WTC11 (cell line): ENCODE measurements around the gene ZNF609. TPM values are rescaled to one million over a fixed set of nuclear protein-coding genes. Genes with fewer than 3 reads are reported as not detected.

ENCODE experiments used
- ATAC-seq: fragments of 200-7000 bp; cut with Tn5 transposase; 2 replicates; pipeline ENCODE4 v1.10.0; 2021; ENCODE audit warnings: mild to moderate bottlenecking, moderate library complexity
- CTCF ChIA-PET: fragments of 300-600 bp; sonication (Branson Sonifier 250); formaldehyde crosslinking; loops from one replicate; lab custom pipeline; 2021; ENCODE audit warnings: antibody characterized with exemption; lab: Charles Lee
- POLR2A ChIA-PET: fragments of 350-600 bp; sonication (Branson Sonifier 250); formaldehyde crosslinking; loops from one replicate; lab custom pipeline; 2021; ENCODE audit warnings: antibody characterized with exemption; lab: Charles Lee
- DNase-seq: peaks from one replicate; pipeline ENCODE4 v3.0.0; 2021; ENCODE audit warnings: low spot score
- H3K27ac Mint-ChIP-seq: 2 replicates; pipeline ENCODE4 v1.8.0; 2021; ENCODE audit warnings: mixed read lengths
- H3K27me3 Mint-ChIP-seq: 2 replicates; pipeline ENCODE4 v1.8.0; 2021; ENCODE audit warnings: low read depth, mild to moderate bottlenecking, moderate library complexity, mixed read lengths
- H3K36me3 Mint-ChIP-seq: 2 replicates; pipeline ENCODE4 v1.8.0; 2021; ENCODE audit warnings: mixed read lengths
- H3K4me1 Mint-ChIP-seq: 2 replicates; pipeline ENCODE4 v1.8.0; 2022; ENCODE audit warnings: mixed read lengths
- H3K4me3 Mint-ChIP-seq: 2 replicates; pipeline ENCODE4 v1.8.0; 2021; ENCODE audit warnings: mild to moderate bottlenecking, moderate library complexity, mixed read lengths
- H3K9me3 Mint-ChIP-seq: 2 replicates; pipeline ENCODE4 v1.8.0; 2021; ENCODE audit warnings: mixed read lengths
- CREB1 ChIP-seq: sonication (generic); formaldehyde crosslinking; IDR thresholded peaks from 2 replicates; pipeline ENCODE4 v1.8.0; 2023; ENCODE audit warnings: mild to moderate bottlenecking, missing genetic modification reagents
- EMX1 ChIP-seq: fragments of 250-450 bp; sonication (Bioruptor Pico); IDR thresholded peaks from 2 replicates; pipeline ENCODE4 v1.8.0; 2021; ENCODE audit warnings: mild to moderate bottlenecking
- GTF2I ChIP-seq: fragments of 250-450 bp; sonication (Bioruptor Pico); conservative IDR thresholded peaks from 2 replicates; pipeline ENCODE4 v1.4.0; 2021; ENCODE audit warnings: mild to moderate bottlenecking
- IRF2 ChIP-seq: sonication (generic); formaldehyde crosslinking; IDR thresholded peaks from 2 replicates; pipeline ENCODE4 v1.8.0; 2022; ENCODE audit warnings: low read depth, missing genetic modification reagents, borderline replicate concordance
- NR2C2 ChIP-seq: sonication (generic); formaldehyde crosslinking; IDR thresholded peaks from 2 replicates; pipeline ENCODE4 v1.8.0; 2022; ENCODE audit warnings: mild to moderate bottlenecking, missing genetic modification reagents
- OVOL2 ChIP-seq: fragments of 250-450 bp; sonication (Bioruptor Pico); IDR thresholded peaks from 2 replicates; pipeline ENCODE4 v1.9.0; 2021; ENCODE audit warnings: mild to moderate bottlenecking, borderline replicate concordance
- ZNF263 ChIP-seq: sonication (generic); formaldehyde crosslinking; IDR thresholded peaks from 2 replicates; pipeline ENCODE4 v1.8.1; 2022; ENCODE audit warnings: low read depth, mild to moderate bottlenecking, moderate library complexity, missing genetic modification reagents
- ZNF423 ChIP-seq: fragments of 250-450 bp; sonication (Bioruptor Pico); IDR thresholded peaks from 2 replicates; pipeline ENCODE4 v2.1.2; 2022; ENCODE audit warnings: mild to moderate bottlenecking, moderate library complexity
- total RNA-seq: library from RNA; stranded (reverse); gene quantifications from 3 replicates; pipeline ENCODE4 v1.2.3, GENCODE V29; 2021
- TF ChIP-seq, protein P1 (sequence below): fragments of 250-450 bp; sonication (Bioruptor Pico); IDR thresholded peaks from 2 replicates; pipeline ENCODE4 v1.8.0; 2021; ENCODE audit warnings: mild to moderate bottlenecking
- TF ChIP-seq, protein P2 (sequence below): sonication (generic); formaldehyde crosslinking; IDR thresholded peaks from 2 replicates; pipeline ENCODE4 v1.8.1; 2023; ENCODE audit warnings: mild to moderate bottlenecking, missing genetic modification reagents
- TF ChIP-seq, protein P3 (sequence below): fragments of 250-450 bp; sonication (Bioruptor Pico); IDR thresholded peaks from 2 replicates; pipeline ENCODE4 v1.9.0; 2021; ENCODE audit warnings: mild to moderate bottlenecking
- TF ChIP-seq, protein P4 (sequence below): sonication (generic); formaldehyde crosslinking; IDR thresholded peaks from 2 replicates; pipeline ENCODE4 v1.8.1; 2022; ENCODE audit warnings: mild to moderate bottlenecking, moderate library complexity, missing genetic modification reagents
- TF ChIP-seq, protein P5 (sequence below): sonication (generic); formaldehyde crosslinking; IDR thresholded peaks from 2 replicates; pipeline ENCODE4 v1.8.1; 2023; ENCODE audit warnings: mild to moderate bottlenecking, missing genetic modification reagents
- TF ChIP-seq, protein P6 (sequence below): sonication (generic); formaldehyde crosslinking; IDR thresholded peaks from 2 replicates; pipeline ENCODE4 v1.8.0; 2023; ENCODE audit warnings: missing genetic modification reagents, mild to moderate bottlenecking, borderline replicate concordance
- TF ChIP-seq, protein P7 (sequence below): fragments of 250-450 bp; sonication (Bioruptor Pico); IDR thresholded peaks from 2 replicates; pipeline ENCODE4 v1.9.0; 2021; ENCODE audit warnings: mild to moderate bottlenecking
- TF ChIP-seq, protein P8 (sequence below): fragments of 250-450 bp; sonication (Bioruptor Pico); conservative IDR thresholded peaks from 2 replicates; pipeline ENCODE4 v1.9.0; 2021; ENCODE audit warnings: mild to moderate bottlenecking

ZNF609 gene
- total RNA-seq, 1 experiment from 2014 or later: 47.4 TPM

DNA sequence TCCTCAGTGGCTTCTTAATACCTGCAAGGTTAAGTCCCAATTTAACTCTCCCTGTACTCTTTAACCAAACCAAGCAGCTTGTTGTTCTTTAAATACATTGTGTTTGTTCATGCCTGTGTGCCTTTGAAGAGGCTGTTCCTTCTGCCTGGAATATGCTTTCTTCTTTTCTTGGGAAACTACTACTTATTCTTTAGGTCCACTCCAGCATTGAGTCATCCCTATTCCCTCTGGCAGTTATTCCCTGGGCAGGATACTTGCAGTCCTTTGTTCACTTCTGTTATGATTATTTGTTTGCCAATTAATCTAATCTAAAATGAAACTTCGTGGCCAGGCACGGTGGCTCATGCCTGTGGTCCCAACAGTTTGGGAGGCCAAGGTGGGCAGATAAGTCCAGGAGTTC is 139.3 kb downstream of the ZNF609 start:
- Mint-ChIP-seq H3K36me3 (no peaks in the 10 kb centered on the region), H3K9me3 (no peaks in the 10 kb centered on the region), H3K4me3 (no peak overlapping the region), H3K27me3 (no peaks in the 10 kb centered on the region), H3K4me1 (peaks cover 45% of the 10 kb centered on the region), H3K27ac (peak overlapping the region; percentile 47)
- ChIA-PET CTCF (interaction anchor here (0.7 kb wide), 1 partner anchor 477 kb away, joined by 4 read pairs; no protein-coding TSS in a partner anchor), POLR2A (interaction anchor here (0.5 to 1.0 kb wide), 2 partner anchors 131 to 437 kb away, joined by 3 to 4 read pairs; partner anchors contain the start of gene PPIB)
- DNase-seq: no peak
- TF ChIP-seq, protein P1, sequence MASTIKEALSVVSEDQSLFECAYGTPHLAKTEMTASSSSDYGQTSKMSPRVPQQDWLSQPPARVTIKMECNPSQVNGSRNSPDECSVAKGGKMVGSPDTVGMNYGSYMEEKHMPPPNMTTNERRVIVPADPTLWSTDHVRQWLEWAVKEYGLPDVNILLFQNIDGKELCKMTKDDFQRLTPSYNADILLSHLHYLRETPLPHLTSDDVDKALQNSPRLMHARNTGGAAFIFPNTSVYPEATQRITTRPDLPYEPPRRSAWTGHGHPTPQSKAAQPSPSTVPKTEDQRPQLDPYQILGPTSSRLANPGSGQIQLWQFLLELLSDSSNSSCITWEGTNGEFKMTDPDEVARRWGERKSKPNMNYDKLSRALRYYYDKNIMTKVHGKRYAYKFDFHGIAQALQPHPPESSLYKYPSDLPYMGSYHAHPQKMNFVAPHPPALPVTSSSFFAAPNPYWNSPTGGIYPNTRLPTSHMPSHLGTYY (CRISPR knock-in tag): no peak
- TF ChIP-seq, protein P2, sequence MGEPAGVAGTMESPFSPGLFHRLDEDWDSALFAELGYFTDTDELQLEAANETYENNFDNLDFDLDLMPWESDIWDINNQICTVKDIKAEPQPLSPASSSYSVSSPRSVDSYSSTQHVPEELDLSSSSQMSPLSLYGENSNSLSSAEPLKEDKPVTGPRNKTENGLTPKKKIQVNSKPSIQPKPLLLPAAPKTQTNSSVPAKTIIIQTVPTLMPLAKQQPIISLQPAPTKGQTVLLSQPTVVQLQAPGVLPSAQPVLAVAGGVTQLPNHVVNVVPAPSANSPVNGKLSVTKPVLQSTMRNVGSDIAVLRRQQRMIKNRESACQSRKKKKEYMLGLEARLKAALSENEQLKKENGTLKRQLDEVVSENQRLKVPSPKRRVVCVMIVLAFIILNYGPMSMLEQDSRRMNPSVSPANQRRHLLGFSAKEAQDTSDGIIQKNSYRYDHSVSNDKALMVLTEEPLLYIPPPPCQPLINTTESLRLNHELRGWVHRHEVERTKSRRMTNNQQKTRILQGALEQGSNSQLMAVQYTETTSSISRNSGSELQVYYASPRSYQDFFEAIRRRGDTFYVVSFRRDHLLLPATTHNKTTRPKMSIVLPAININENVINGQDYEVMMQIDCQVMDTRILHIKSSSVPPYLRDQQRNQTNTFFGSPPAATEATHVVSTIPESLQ (CRISPR knock-in tag): no peak
- TF ChIP-seq ZNF263 (CRISPR knock-in tag) (no peak), ZNF423 (CRISPR knock-in tag) (no peak), EMX1 (no peak)
- TF ChIP-seq, protein P3, sequence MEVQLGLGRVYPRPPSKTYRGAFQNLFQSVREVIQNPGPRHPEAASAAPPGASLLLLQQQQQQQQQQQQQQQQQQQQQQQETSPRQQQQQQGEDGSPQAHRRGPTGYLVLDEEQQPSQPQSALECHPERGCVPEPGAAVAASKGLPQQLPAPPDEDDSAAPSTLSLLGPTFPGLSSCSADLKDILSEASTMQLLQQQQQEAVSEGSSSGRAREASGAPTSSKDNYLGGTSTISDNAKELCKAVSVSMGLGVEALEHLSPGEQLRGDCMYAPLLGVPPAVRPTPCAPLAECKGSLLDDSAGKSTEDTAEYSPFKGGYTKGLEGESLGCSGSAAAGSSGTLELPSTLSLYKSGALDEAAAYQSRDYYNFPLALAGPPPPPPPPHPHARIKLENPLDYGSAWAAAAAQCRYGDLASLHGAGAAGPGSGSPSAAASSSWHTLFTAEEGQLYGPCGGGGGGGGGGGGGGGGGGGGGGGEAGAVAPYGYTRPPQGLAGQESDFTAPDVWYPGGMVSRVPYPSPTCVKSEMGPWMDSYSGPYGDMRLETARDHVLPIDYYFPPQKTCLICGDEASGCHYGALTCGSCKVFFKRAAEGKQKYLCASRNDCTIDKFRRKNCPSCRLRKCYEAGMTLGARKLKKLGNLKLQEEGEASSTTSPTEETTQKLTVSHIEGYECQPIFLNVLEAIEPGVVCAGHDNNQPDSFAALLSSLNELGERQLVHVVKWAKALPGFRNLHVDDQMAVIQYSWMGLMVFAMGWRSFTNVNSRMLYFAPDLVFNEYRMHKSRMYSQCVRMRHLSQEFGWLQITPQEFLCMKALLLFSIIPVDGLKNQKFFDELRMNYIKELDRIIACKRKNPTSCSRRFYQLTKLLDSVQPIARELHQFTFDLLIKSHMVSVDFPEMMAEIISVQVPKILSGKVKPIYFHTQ (CRISPR knock-in tag): no peak
- TF ChIP-seq, protein P4, sequence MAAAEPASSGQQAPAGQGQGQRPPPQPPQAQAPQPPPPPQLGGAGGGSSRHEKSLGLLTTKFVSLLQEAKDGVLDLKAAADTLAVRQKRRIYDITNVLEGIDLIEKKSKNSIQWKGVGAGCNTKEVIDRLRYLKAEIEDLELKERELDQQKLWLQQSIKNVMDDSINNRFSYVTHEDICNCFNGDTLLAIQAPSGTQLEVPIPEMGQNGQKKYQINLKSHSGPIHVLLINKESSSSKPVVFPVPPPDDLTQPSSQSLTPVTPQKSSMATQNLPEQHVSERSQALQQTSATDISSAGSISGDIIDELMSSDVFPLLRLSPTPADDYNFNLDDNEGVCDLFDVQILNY (CRISPR knock-in tag): no peak
- TF ChIP-seq, protein P5, sequence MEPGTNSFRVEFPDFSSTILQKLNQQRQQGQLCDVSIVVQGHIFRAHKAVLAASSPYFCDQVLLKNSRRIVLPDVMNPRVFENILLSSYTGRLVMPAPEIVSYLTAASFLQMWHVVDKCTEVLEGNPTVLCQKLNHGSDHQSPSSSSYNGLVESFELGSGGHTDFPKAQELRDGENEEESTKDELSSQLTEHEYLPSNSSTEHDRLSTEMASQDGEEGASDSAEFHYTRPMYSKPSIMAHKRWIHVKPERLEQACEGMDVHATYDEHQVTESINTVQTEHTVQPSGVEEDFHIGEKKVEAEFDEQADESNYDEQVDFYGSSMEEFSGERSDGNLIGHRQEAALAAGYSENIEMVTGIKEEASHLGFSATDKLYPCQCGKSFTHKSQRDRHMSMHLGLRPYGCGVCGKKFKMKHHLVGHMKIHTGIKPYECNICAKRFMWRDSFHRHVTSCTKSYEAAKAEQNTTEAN (CRISPR knock-in tag): no peak
- no peak for ATAC-seq

DNA sequence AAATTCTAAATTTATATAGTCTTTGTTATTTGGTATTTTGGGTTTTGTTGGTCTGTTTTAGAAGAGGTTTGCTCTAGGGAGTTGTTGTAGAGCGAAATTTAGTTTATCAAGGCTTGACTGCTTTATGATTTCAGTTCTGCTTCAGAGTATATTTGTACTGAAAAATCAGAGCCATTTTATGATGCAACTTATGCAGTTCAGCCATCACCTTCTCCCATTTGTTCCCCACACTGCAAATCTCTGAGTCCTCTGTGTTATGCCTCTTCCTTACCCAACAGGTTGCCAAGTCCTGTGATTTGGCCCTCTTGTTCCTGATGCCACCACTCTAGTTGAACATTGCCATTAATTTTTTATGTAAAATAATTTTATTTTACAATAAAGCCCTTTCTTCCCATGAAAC is 140.4 kb downstream of the ZNF609 start:
- peaks cover 45% of the 10 kb centered on the region for H3K4me1 Mint-ChIP-seq
- CTCF ChIA-PET: no interaction called here
- TF ChIP-seq OVOL2 (CRISPR knock-in tag): no peak
- TF ChIP-seq IRF2 (CRISPR knock-in tag): no peak
- no peak for TF ChIP-seq GTF2I (CRISPR knock-in tag)
- no peak for TF ChIP-seq CREB1 (CRISPR knock-in tag)
- TF ChIP-seq, protein P4 (CRISPR knock-in tag): no peak
- TF ChIP-seq EMX1: no peak
- no peak for TF ChIP-seq NR2C2 (CRISPR knock-in tag)
- TF ChIP-seq, protein P6, sequence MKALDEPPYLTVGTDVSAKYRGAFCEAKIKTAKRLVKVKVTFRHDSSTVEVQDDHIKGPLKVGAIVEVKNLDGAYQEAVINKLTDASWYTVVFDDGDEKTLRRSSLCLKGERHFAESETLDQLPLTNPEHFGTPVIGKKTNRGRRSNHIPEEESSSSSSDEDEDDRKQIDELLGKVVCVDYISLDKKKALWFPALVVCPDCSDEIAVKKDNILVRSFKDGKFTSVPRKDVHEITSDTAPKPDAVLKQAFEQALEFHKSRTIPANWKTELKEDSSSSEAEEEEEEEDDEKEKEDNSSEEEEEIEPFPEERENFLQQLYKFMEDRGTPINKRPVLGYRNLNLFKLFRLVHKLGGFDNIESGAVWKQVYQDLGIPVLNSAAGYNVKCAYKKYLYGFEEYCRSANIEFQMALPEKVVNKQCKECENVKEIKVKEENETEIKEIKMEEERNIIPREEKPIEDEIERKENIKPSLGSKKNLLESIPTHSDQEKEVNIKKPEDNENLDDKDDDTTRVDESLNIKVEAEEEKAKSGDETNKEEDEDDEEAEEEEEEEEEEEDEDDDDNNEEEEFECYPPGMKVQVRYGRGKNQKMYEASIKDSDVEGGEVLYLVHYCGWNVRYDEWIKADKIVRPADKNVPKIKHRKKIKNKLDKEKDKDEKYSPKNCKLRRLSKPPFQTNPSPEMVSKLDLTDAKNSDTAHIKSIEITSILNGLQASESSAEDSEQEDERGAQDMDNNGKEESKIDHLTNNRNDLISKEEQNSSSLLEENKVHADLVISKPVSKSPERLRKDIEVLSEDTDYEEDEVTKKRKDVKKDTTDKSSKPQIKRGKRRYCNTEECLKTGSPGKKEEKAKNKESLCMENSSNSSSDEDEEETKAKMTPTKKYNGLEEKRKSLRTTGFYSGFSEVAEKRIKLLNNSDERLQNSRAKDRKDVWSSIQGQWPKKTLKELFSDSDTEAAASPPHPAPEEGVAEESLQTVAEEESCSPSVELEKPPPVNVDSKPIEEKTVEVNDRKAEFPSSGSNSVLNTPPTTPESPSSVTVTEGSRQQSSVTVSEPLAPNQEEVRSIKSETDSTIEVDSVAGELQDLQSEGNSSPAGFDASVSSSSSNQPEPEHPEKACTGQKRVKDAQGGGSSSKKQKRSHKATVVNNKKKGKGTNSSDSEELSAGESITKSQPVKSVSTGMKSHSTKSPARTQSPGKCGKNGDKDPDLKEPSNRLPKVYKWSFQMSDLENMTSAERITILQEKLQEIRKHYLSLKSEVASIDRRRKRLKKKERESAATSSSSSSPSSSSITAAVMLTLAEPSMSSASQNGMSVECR (CRISPR knock-in tag): no peak
- TF ChIP-seq, protein P7, sequence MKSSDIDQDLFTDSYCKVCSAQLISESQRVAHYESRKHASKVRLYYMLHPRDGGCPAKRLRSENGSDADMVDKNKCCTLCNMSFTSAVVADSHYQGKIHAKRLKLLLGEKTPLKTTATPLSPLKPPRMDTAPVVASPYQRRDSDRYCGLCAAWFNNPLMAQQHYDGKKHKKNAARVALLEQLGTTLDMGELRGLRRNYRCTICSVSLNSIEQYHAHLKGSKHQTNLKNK: no peak
- TF ChIP-seq, protein P8, sequence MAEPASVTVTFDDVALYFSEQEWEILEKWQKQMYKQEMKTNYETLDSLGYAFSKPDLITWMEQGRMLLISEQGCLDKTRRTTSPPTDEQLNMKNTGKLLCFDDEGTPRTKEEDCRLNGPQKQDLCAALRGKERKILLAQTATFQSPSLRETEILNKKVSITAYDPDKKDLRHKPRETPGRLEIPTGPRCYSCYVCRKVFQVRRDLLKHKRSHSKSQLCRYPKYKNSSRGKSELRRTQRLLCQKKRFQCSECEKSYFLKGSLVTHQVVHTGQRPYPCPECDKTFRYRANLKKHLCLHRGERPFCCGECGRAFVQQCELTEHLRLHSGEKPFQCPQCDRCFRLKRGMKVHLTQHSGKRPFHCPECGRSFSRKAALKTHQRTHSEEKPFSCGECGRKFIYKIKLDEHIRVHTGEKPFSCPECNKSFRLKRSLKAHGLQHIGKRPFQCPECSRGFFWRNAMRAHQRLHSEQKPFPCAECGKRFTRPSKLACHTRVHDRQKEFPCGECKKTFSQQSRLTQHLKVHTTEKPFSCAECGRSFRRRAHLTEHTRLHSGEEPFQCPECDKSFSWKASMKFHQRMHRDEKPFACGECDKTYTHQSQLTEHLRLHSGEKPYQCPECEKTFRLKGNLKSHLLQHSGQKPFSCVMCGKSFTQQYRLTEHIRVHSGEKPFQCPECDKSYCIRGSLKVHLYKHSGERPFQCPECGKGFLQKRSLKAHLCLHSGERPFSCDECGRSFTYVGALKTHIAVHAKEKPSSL (CRISPR knock-in tag): no peak

More for the DNA sequence above, 140.4 kb downstream of the ZNF609 start:
- Mint-ChIP-seq H3K27ac (no peak overlapping the region), H3K27me3 (no peaks in the 10 kb centered on the region), H3K4me3 (no peak overlapping the region), H3K36me3 (no peaks in the 10 kb centered on the region), H3K9me3 (no peaks in the 10 kb centered on the region)
- POLR2A ChIA-PET: interaction anchor here (1.0 kb wide), 1 partner anchor 438 kb away, joined by 4 read pairs; the partner anchor contains the start of gene PPIB
- no peak for ATAC-seq
- no peak for DNase-seq
